Measurements from ENCODE around the gene TMEM132C. TPM values are rescaled to one million over a fixed set of nuclear protein-coding genes. Genes with fewer than 3 reads are reported as not detected.

TMEM132C gene
- total RNA-seq, 1 experiment from 2014 or later: not detected

DNA sequence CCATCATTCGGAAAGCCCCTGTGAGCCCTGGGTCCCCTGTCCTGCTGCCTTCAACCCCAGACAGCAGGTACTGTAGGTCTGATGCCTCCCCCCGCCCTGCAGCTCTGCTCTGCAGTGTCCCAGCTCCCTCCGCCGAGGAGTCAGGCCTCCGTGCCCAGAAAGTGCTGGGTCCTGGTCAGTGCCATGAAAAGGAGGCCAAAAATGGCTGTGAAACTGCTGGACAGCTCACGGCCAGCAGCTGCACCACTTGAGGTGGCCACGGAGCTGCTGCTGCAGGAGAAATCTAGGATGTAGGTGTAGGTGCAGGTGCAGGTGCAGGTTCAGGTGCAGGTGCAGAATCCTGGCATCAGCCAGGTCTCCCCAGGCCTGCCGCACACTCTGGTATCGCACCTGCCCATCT lies 360.7 kb downstream of the TMEM132C start:
- no peak for DNase-seq
- Mint-ChIP-seq H3K9me3 (ENCODE audit: low read depth, unreplicated experiment) (peaks cover 8% of the 10 kb centered on the region), H3K36me3 (ENCODE audit: insufficient read depth, unreplicated experiment) (peaks cover 5% of the 10 kb centered on the region), H3K27ac (ENCODE audit: unreplicated experiment) (no peak overlapping the region), H3K27me3 (ENCODE audit: unreplicated experiment) (no peaks in the 10 kb centered on the region), H3K4me3 (ENCODE audit: low read depth, unreplicated experiment) (no peak overlapping the region), H3K4me1 (ENCODE audit: low read depth, unreplicated experiment) (no peaks in the 10 kb centered on the region)
- CTCF ChIA-PET: no interaction called here
- TF ChIP-seq, protein P1, sequence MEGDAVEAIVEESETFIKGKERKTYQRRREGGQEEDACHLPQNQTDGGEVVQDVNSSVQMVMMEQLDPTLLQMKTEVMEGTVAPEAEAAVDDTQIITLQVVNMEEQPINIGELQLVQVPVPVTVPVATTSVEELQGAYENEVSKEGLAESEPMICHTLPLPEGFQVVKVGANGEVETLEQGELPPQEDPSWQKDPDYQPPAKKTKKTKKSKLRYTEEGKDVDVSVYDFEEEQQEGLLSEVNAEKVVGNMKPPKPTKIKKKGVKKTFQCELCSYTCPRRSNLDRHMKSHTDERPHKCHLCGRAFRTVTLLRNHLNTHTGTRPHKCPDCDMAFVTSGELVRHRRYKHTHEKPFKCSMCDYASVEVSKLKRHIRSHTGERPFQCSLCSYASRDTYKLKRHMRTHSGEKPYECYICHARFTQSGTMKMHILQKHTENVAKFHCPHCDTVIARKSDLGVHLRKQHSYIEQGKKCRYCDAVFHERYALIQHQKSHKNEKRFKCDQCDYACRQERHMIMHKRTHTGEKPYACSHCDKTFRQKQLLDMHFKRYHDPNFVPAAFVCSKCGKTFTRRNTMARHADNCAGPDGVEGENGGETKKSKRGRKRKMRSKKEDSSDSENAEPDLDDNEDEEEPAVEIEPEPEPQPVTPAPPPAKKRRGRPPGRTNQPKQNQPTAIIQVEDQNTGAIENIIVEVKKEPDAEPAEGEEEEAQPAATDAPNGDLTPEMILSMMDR (IDR thresholded peaks at IDR 0.05; ENCODE audit: unreplicated experiment): no peak
- intact Hi-C loops (cut with micrococcal nuclease; ENCODE audit: unreplicated experiment): no loop called here
- BruUV-seq (replicated peaks): no TSS peak

DNA sequence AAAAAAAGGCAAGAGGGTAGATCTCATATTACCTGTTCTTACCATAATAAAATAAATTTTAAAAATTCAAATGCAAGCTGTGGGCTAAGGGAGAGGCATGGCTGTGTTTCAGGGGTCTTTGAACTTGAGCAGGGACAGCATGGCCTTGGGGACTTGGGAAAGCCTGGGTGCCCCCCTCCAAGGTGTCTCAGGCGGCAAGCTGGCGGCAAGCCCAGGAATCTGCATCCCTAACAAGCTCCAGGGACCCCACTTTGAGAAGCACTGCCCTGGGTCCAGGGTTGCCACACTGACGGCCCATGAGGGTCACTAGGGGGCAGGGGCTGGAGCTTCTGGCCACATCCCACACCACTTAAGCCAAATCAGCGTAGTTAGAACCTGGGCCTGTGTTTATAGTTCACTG lies 363.0 kb downstream of the TMEM132C start:
- CTCF ChIA-PET: no interaction called here
- TF ChIP-seq, protein P1 (IDR thresholded peaks at IDR 0.05; ENCODE audit: unreplicated experiment): no peak
- Mint-ChIP-seq H3K36me3 (ENCODE audit: insufficient read depth, unreplicated experiment) (peaks cover 5% of the 10 kb centered on the region), H3K9me3 (ENCODE audit: low read depth, unreplicated experiment) (peaks cover 8% of the 10 kb centered on the region), H3K27ac (ENCODE audit: unreplicated experiment) (no peak overlapping the region), H3K4me3 (ENCODE audit: low read depth, unreplicated experiment) (no peak overlapping the region), H3K27me3 (ENCODE audit: unreplicated experiment) (no peaks in the 10 kb centered on the region), H3K4me1 (ENCODE audit: low read depth, unreplicated experiment) (no peaks in the 10 kb centered on the region)
- BruUV-seq (replicated peaks): no TSS peak
- intact Hi-C loops (cut with micrococcal nuclease; ENCODE audit: unreplicated experiment): no loop called here
- no peak for DNase-seq

DNA sequence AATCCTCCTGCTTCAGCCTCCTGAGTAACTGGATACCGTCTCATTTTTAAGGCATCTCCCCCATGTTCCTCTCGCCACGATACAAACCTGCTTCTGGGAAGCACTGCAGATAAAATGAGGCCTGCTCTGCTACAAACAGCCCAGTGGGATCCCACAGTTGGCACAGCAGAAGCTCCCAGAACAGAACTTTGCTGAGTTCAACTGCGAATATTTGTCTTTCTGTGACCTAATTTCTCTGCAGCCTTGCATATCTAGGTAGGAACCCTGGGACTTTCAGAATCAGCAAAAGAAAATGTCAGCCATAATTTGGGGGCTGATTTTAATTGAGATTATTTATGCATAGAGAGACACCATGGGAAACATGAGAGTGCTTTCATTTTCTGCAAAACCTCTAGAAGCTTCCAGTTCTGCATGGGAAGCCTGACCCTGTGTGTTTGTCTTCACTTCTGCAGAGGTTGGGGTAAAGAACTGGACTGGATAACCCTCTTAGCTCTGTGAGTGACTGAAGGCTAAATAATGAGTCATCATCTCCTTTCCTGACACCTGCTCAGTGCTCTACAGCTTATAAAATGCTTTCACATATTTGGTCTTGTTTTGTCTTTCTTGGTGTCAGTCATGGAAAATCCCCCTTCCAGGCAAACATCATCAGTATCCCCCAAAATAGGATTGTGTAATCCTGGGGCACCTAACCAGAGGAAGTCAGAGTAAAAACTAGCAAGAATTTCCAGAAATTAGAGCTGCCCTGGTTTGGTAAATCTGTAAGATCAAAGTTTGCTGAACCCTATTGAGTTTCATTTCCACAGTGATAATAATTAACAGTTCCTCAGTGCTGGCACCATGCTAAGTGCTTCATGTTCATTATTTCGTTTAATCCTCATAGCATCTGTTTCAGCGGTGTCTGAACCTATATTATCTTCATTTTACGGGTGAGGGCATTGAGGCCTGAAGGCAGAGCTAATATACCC lies 371.0 kb downstream of the TMEM132C start:
- intact Hi-C loops (cut with micrococcal nuclease; ENCODE audit: unreplicated experiment): no loop called here
- TF ChIP-seq, protein P1 (IDR thresholded peaks at IDR 0.05; ENCODE audit: unreplicated experiment): no peak
- no peak for DNase-seq
- no peaks in the 10 kb centered on the region for H3K36me3 Mint-ChIP-seq (ENCODE audit: insufficient read depth, unreplicated experiment)
- H3K27me3 Mint-ChIP-seq (ENCODE audit: unreplicated experiment): no peaks in the 10 kb centered on the region
- CTCF ChIA-PET: no interaction called here
- H3K4me3 Mint-ChIP-seq (ENCODE audit: low read depth, unreplicated experiment): no peak overlapping the region
- H3K9me3 Mint-ChIP-seq (ENCODE audit: low read depth, unreplicated experiment): peaks cover 15% of the 10 kb centered on the region
- no peak overlapping the region for H3K27ac Mint-ChIP-seq (ENCODE audit: unreplicated experiment)
- no peaks in the 10 kb centered on the region for H3K4me1 Mint-ChIP-seq (ENCODE audit: low read depth, unreplicated experiment)
- BruUV-seq (replicated peaks): no TSS peak

DNA sequence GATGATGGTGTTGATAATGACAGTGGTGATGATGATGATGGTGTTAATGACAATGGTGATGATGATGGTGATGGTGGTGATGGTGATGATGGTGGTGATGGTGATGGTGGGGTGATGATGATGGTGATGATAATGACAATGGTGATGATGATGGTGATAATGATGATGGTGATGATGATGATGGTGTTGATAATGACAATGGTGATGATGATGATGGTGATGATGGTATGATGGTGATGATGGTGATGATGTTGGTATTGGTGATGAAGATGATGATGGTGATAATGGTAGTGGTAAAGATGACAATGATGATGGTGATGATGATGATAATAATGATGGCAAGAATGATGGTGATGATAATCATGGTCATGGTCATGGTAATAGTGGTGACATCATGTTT lies 372.1 kb downstream of the TMEM132C start:
- Mint-ChIP-seq H3K4me1 (ENCODE audit: low read depth, unreplicated experiment) (no peaks in the 10 kb centered on the region), H3K4me3 (ENCODE audit: low read depth, unreplicated experiment) (no peak overlapping the region), H3K27me3 (ENCODE audit: unreplicated experiment) (no peaks in the 10 kb centered on the region), H3K9me3 (ENCODE audit: low read depth, unreplicated experiment) (peaks cover 17% of the 10 kb centered on the region), H3K27ac (ENCODE audit: unreplicated experiment) (no peak overlapping the region), H3K36me3 (ENCODE audit: insufficient read depth, unreplicated experiment) (no peaks in the 10 kb centered on the region)
- no TSS peak for BruUV-seq (replicated peaks)
- no peak for DNase-seq
- CTCF ChIA-PET: no interaction called here
- intact Hi-C loops (cut with micrococcal nuclease; ENCODE audit: unreplicated experiment): no loop called here
- TF ChIP-seq, protein P1 (IDR thresholded peaks at IDR 0.05; ENCODE audit: unreplicated experiment): no peak
